Prostate gland (tissue), 2 donors: Measurements from ENCODE around the gene PTGES.

ENCODE experiments used
- POLR2A ChIP-seq: fragments of 450-650 bp; IDR thresholded peaks from one replicate; pipeline ENCODE4 v1.6.1; 2016; ENCODE audit warnings: antibody characterized with exemption, mild to moderate bottlenecking
- POLR2AphosphoS5 ChIP-seq: sonication (generic); formaldehyde crosslinking; IDR thresholded peaks from one replicate; pipeline ENCODE4 v1.6.1; 2017; ENCODE audit warnings: antibody characterized with exemption
- TF ChIP-seq, protein P1 (sequence below), 4 experiments: fragments of 200-600 bp in 2 of 4; fragments of 450-650 bp in 2 of 4; sonication (generic) in 2 of 4; IDR thresholded peaks; 1 replicate in 3 of 4; 2 replicates in 1 of 4; pipeline ENCODE4 v1.5.1; 2016 to 2019; ENCODE audit warnings: antibody characterized with exemption in 4 of 4, mild to moderate bottlenecking in 2 of 4, moderate library complexity in 2 of 4

GRCh38 chr9:129783516-129784361 lies 30.9 kb upstream of the PTGES start:
- no peak for TF ChIP-seq POLR2A
- TF ChIP-seq, protein P1, sequence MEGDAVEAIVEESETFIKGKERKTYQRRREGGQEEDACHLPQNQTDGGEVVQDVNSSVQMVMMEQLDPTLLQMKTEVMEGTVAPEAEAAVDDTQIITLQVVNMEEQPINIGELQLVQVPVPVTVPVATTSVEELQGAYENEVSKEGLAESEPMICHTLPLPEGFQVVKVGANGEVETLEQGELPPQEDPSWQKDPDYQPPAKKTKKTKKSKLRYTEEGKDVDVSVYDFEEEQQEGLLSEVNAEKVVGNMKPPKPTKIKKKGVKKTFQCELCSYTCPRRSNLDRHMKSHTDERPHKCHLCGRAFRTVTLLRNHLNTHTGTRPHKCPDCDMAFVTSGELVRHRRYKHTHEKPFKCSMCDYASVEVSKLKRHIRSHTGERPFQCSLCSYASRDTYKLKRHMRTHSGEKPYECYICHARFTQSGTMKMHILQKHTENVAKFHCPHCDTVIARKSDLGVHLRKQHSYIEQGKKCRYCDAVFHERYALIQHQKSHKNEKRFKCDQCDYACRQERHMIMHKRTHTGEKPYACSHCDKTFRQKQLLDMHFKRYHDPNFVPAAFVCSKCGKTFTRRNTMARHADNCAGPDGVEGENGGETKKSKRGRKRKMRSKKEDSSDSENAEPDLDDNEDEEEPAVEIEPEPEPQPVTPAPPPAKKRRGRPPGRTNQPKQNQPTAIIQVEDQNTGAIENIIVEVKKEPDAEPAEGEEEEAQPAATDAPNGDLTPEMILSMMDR (IDR thresholded peaks at IDR 0.05): peak; percentile 82 to 92 (median 86)
- TF ChIP-seq POLR2AphosphoS5: peak; percentile 71
